ENCODE measurements around the gene RPS6KA5. TPM values are rescaled to one million over a fixed set of nuclear protein-coding genes. Genes with fewer than 3 reads are reported as not detected.
"Not testable (repeated sequence)": the region's sequence is repeated elsewhere in the genome, so short reads cannot be mapped to it uniquely, and the experiment has no call there.

Gene RPS6KA5
- total RNA-seq, 2 donors from 2014 or later = 8.9 to 10.3 TPM

DNA sequence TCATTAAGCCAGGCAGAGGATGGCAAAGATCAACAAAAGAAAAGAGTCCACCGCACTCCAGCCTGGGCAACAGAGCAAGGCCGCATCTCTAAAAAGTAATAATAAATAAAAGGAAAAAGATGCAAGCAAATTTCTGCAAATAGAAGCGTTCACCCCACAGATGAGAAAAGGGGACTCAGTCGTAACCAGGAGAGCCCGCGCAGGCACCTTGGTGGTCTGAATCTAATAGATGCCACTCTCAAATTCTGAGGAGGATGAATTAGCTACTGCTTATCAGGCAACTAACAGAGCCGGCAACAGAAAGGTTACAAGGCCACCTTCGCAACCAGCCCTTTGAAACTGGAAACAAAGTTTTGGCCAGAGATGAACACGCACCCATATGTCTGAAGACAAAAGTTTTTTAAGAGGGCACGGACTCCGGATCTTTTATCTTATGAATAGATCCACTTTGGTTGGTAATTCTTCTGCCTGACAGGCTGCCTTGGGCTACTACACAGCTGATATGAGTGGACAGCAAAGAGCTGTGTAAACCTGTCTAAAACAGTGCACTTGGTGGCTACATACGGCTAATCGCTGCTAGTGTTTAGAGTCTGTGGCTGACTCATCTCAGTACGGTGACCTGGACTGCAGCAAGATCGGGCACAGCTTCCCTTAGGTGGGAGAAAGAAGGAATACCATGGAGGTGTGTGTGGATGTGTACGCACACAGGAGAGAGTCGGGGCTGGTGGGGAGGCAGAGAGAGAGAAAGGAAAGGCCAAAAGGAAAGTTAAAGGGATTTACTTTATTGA, 211.3 kb downstream of the RPS6KA5 start:
- Histone ChIP-seq H3K4me3 (no peak overlapping the region), H3K4me1 (replicated peaks) (no peaks in the 10 kb centered on the region), H3K9me3 (no peaks in the 10 kb centered on the region), H3K36me3 (no peaks in the 10 kb centered on the region), H3K27me3 (replicated peaks; ENCODE audit: insufficient read depth) (no peaks in the 10 kb centered on the region), H3K27ac (no peak overlapping the region)
- intact Hi-C loops (cut with DNase I) = no loop called here
- TF ChIP-seq, protein P1, sequence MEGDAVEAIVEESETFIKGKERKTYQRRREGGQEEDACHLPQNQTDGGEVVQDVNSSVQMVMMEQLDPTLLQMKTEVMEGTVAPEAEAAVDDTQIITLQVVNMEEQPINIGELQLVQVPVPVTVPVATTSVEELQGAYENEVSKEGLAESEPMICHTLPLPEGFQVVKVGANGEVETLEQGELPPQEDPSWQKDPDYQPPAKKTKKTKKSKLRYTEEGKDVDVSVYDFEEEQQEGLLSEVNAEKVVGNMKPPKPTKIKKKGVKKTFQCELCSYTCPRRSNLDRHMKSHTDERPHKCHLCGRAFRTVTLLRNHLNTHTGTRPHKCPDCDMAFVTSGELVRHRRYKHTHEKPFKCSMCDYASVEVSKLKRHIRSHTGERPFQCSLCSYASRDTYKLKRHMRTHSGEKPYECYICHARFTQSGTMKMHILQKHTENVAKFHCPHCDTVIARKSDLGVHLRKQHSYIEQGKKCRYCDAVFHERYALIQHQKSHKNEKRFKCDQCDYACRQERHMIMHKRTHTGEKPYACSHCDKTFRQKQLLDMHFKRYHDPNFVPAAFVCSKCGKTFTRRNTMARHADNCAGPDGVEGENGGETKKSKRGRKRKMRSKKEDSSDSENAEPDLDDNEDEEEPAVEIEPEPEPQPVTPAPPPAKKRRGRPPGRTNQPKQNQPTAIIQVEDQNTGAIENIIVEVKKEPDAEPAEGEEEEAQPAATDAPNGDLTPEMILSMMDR (IDR thresholded peaks at IDR 0.05) = no peak
- TF ChIP-seq POLR2AphosphoS5 (IDR thresholded peaks at IDR 0.05) (no peak), POLR2A (IDR thresholded peaks at IDR 0.05) (no peak)
- no peak for DNase-seq (ENCODE audit: low spot score)
- WGBS = 86% methylated on average over 17 of the region's 17 CpGs

DNA sequence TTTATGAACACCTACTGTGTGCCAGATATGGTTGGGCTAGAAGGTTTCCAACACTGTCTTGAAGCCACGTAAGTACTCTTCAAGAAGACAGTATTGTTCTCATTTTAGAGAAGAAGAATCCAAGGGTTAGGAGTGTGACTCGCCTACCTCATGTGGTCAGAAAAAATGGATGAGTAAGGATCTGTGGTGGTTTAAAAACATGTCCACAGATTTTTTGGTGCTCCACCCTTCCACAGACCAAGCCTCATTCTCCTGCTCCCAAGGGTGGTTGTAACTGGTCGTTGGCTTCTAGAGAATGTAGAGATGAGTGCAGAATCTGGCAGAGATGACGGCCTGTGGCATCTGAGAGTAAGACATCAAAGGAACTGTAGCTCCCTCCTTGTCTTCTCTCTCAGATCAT, 213.9 kb downstream of the RPS6KA5 start:
- no peaks in the 10 kb centered on the region for H3K27me3 ChIP-seq (replicated peaks; ENCODE audit: insufficient read depth)
- no peak overlapping the region for H3K4me3 ChIP-seq
- DNase-seq (ENCODE audit: low spot score) = no peak
- 91% methylated on average over 4 of the region's 4 CpGs for WGBS
- no peaks in the 10 kb centered on the region for H3K4me1 ChIP-seq (replicated peaks)
- H3K9me3 ChIP-seq = no peaks in the 10 kb centered on the region
- intact Hi-C loops (cut with DNase I) = no loop called here
- no peak overlapping the region for H3K27ac ChIP-seq
- no peaks in the 10 kb centered on the region for H3K36me3 ChIP-seq
- TF ChIP-seq POLR2A (IDR thresholded peaks at IDR 0.05) (no peak), POLR2AphosphoS5 (IDR thresholded peaks at IDR 0.05) (no peak)
- TF ChIP-seq, protein P1 (IDR thresholded peaks at IDR 0.05) = no peak

DNA sequence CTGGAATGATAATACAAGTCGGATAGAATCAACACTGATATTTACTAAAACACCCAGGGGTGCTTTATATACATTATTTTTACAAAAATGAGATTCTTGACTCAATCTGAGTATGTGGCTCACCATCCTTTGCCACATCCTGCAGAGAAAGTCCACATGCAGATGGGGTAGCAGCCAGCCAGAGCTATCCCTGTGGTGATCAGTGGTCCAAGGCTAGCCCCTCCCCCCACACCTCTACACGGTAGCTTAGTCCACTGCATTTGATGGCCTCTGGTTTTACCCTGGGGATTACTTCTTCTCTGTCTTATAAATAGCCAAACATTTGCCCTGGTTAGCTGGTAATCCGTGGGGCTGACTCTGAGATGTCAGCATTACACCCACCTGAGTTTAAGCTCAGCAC, 216.1 kb downstream of the RPS6KA5 start:
- H3K4me1 ChIP-seq (replicated peaks) = no peaks in the 10 kb centered on the region
- intact Hi-C loops (cut with DNase I) = no loop called here
- TF ChIP-seq, protein P1 (IDR thresholded peaks at IDR 0.05) = no peak
- TF ChIP-seq POLR2A (IDR thresholded peaks at IDR 0.05) (no peak), POLR2AphosphoS5 (IDR thresholded peaks at IDR 0.05) (no peak)
- no peaks in the 10 kb centered on the region for H3K9me3 ChIP-seq
- 88% methylated on average over 3 of the region's 3 CpGs for WGBS
- H3K36me3 ChIP-seq = no peaks in the 10 kb centered on the region
- no peak overlapping the region for H3K27ac ChIP-seq
- no peak overlapping the region for H3K4me3 ChIP-seq
- H3K27me3 ChIP-seq (replicated peaks; ENCODE audit: insufficient read depth) = no peaks in the 10 kb centered on the region
- no peak for DNase-seq (ENCODE audit: low spot score)

DNA sequence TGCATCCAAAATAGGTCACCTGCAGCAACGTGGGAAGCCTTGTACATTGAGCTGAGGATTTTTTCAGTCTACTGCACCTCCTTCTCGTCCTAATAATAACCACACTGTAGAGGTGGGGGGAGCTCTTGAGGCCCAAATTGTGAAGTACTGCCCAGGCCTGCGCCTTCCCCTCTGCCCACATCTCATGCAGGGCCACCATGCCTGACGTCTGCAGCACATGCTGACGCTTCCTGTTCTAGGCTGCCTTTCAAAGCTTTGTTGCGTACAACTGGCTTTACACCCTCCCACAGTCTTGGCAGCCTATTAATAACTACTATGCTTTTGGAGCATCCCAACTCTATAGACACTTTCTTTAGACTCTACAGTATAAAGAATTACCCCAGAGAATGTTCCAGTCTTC, 217.7 kb downstream of the RPS6KA5 start:
- Histone ChIP-seq H3K36me3 (no peaks in the 10 kb centered on the region), H3K27ac (no peak overlapping the region), H3K27me3 (replicated peaks; ENCODE audit: insufficient read depth) (no peaks in the 10 kb centered on the region), H3K9me3 (no peaks in the 10 kb centered on the region), H3K4me1 (replicated peaks) (no peaks in the 10 kb centered on the region), H3K4me3 (no peak overlapping the region)
- intact Hi-C loops (cut with DNase I) = no loop called here
- 75% methylated on average over 6 of the region's 6 CpGs for WGBS
- no peak for DNase-seq (ENCODE audit: low spot score)
- TF ChIP-seq POLR2AphosphoS5 (IDR thresholded peaks at IDR 0.05) = no peak
- no peak for TF ChIP-seq POLR2A (IDR thresholded peaks at IDR 0.05)
- TF ChIP-seq, protein P1 (IDR thresholded peaks at IDR 0.05) = no peak

DNA sequence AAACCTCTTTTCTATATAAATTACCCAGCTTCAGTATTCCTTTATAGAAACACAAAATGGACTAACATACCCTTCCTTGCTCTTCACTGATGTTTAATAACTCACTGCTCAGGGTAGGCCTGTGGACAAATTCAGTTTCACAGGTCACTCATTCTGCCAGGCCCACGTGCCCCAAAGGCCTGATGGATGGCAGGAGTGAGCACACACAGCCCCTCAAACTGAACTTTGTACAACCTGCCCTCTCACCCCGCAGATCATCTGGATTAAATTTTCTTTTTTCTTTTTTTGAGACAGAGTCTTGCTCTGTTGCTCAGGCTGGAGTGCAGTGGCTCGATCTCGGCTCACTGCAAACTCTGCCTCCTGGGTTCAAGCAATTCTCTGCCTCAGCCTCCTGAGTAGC, 219.8 kb downstream of the RPS6KA5 start:
- H3K27ac ChIP-seq; intact Hi-C loops (cut with DNase I); H3K9me3 ChIP-seq; H3K27me3 ChIP-seq (replicated peaks; ENCODE audit: insufficient read depth); H3K36me3 ChIP-seq; H3K4me1 ChIP-seq (replicated peaks); H3K4me3 ChIP-seq; DNase-seq (ENCODE audit: low spot score): not testable (repeated sequence)
- 98% methylated on average over 4 of the region's 4 CpGs for WGBS
